Astrocyte (in vitro differentiated cells and primary cell): Measurements from ENCODE around the gene NAV2. TPM values are rescaled to one million over a fixed set of nuclear protein-coding genes. Genes with fewer than 3 reads are reported as not detected.

Experiments used
- DNase-seq: peaks from one replicate; pipeline ENCODE4 v3.0.0-alpha.2; 2010; ENCODE audit warnings: low read depth
- FAIRE-seq: peaks from 2 replicates; lab custom pipeline; 2011; peaks lifted over from hg19 to GRCh38; lab: Jason Lieb, UNC
- H2AFZ ChIP-seq: 2 replicates; pipeline ENCODE4 v1.6.0; 2012; ENCODE audit warnings: low read depth, low read length, inconsistent platforms
- H3K27ac ChIP-seq: 2 replicates; pipeline ENCODE4 v1.5.1; 2011; ENCODE audit warnings: low read depth, low read length, inconsistent platforms
- H3K27me3 ChIP-seq: 2 replicates; pipeline ENCODE4 v1.6.0; 2011; ENCODE audit warnings: low read length, inconsistent platforms; ENCODE audit not compliant: insufficient read depth
- H3K36me3 ChIP-seq: 2 replicates; pipeline ENCODE4 v1.5.1; 2011; ENCODE audit warnings: low read length, inconsistent platforms; ENCODE audit not compliant: insufficient read depth
- H3K4me1 ChIP-seq: 2 replicates; pipeline ENCODE4 v1.5.1; 2011; ENCODE audit warnings: low read length, inconsistent platforms; ENCODE audit not compliant: insufficient read depth
- H3K4me2 ChIP-seq: 2 replicates; pipeline ENCODE4 v1.6.0; 2012; ENCODE audit warnings: low read length, inconsistent platforms
- H3K4me3 ChIP-seq: 2 replicates; pipeline ENCODE4 v1.5.1; 2011; ENCODE audit warnings: low read depth, mild to moderate bottlenecking, low read length, inconsistent platforms; ENCODE audit not compliant: insufficient read depth
- H3K79me2 ChIP-seq: 2 replicates; pipeline ENCODE4 v1.6.0; 2012; ENCODE audit warnings: mild to moderate bottlenecking, low read length, inconsistent platforms; ENCODE audit not compliant: insufficient read depth
- H3K9ac ChIP-seq: 2 replicates; pipeline ENCODE4 v1.6.0; 2012; ENCODE audit warnings: mild to moderate bottlenecking, low read length, inconsistent platforms
- H3K9me3 ChIP-seq: 2 replicates; pipeline ENCODE4 v1.5.1; 2012; ENCODE audit warnings: low read depth, mild to moderate bottlenecking, low read length, inconsistent platforms; ENCODE audit not compliant: insufficient read depth
- H4K20me1 ChIP-seq: 2 replicates; pipeline ENCODE4 v1.6.0; 2012; ENCODE audit warnings: low read length, inconsistent platforms; ENCODE audit not compliant: insufficient read depth
- H3K27ac Mint-ChIP-seq: one replicate; pipeline ENCODE4 v1.8.0; 2021; ENCODE audit warnings: mild to moderate bottlenecking, mixed read lengths; ENCODE audit not compliant: unreplicated experiment
- H3K27me3 Mint-ChIP-seq: one replicate; pipeline ENCODE4 v1.8.0; 2021; ENCODE audit warnings: low read depth, mixed read lengths; ENCODE audit not compliant: unreplicated experiment
- H3K36me3 Mint-ChIP-seq: one replicate; pipeline ENCODE4 v1.8.0; 2021; ENCODE audit warnings: low read depth, mixed read lengths; ENCODE audit not compliant: unreplicated experiment
- H3K4me1 Mint-ChIP-seq: one replicate; pipeline ENCODE4 v1.8.0; 2021; ENCODE audit warnings: low read depth, mixed read lengths; ENCODE audit not compliant: unreplicated experiment
- H3K4me3 Mint-ChIP-seq: one replicate; pipeline ENCODE4 v1.8.0; 2021; ENCODE audit warnings: mild to moderate bottlenecking, moderate library complexity, mixed read lengths; ENCODE audit not compliant: unreplicated experiment
- H3K9me3 Mint-ChIP-seq: one replicate; pipeline ENCODE4 v1.8.0; 2021; ENCODE audit warnings: mild to moderate bottlenecking, mixed read lengths; ENCODE audit not compliant: unreplicated experiment
- EZH2 ChIP-seq: IDR thresholded peaks from 2 replicates; pipeline ENCODE4 v1.6.1; 2012; ENCODE audit warnings: mild to moderate bottlenecking, low read length, inconsistent platforms; ENCODE audit not compliant: insufficient read depth
- total RNA-seq: library from RNA; stranded (reverse); gene quantifications from 2 replicates; pipeline ENCODE4 v1.2.1, GENCODE V29; 2021
- TF ChIP-seq, protein P1 (sequence below): IDR thresholded peaks from 2 replicates; pipeline ENCODE4 v1.5.1; 2011; ENCODE audit warnings: low read depth, mild to moderate bottlenecking, inconsistent platforms, low read length, moderate library complexity; ENCODE audit not compliant: insufficient read depth

Gene NAV2
- total RNA-seq, 1 donor from 2014 or later = 20.6 TPM

GRCh38 chr11:19746086-19746485 is 33.4 kb downstream of the NAV2 start:
- H3K4me1 Mint-ChIP-seq = no peaks in the 10 kb centered on the region
- no peak overlapping the region for H3K4me2 ChIP-seq
- DNase-seq (no peak), FAIRE-seq (no peak)
- peaks cover 5% of the 10 kb centered on the region for H3K9me3 Mint-ChIP-seq
- no peaks in the 10 kb centered on the region for H3K79me2 ChIP-seq
- H3K36me3 ChIP-seq = no peaks in the 10 kb centered on the region
- no peak overlapping the region for H3K4me3 Mint-ChIP-seq
- H2AFZ ChIP-seq = no peak overlapping the region
- no peaks in the 10 kb centered on the region for H3K9me3 ChIP-seq
- H3K27me3 Mint-ChIP-seq = peaks cover 41% of the 10 kb centered on the region
- no peak overlapping the region for H3K27ac Mint-ChIP-seq
- H3K4me1 ChIP-seq = no peaks in the 10 kb centered on the region
- H3K9ac ChIP-seq = no peak overlapping the region
- no peak overlapping the region for H3K27ac ChIP-seq
- no peak overlapping the region for H3K4me3 ChIP-seq
- no peaks in the 10 kb centered on the region for H3K36me3 Mint-ChIP-seq
- no peaks in the 10 kb centered on the region for H3K27me3 ChIP-seq
- TF ChIP-seq, protein P1, sequence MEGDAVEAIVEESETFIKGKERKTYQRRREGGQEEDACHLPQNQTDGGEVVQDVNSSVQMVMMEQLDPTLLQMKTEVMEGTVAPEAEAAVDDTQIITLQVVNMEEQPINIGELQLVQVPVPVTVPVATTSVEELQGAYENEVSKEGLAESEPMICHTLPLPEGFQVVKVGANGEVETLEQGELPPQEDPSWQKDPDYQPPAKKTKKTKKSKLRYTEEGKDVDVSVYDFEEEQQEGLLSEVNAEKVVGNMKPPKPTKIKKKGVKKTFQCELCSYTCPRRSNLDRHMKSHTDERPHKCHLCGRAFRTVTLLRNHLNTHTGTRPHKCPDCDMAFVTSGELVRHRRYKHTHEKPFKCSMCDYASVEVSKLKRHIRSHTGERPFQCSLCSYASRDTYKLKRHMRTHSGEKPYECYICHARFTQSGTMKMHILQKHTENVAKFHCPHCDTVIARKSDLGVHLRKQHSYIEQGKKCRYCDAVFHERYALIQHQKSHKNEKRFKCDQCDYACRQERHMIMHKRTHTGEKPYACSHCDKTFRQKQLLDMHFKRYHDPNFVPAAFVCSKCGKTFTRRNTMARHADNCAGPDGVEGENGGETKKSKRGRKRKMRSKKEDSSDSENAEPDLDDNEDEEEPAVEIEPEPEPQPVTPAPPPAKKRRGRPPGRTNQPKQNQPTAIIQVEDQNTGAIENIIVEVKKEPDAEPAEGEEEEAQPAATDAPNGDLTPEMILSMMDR = no peak
- TF ChIP-seq EZH2 = no peak
- H4K20me1 ChIP-seq = peaks cover 54% of the 10 kb centered on the region

- Histone ChIP-seq H3K4me1 (no peaks in the 10 kb centered on the region), H3K36me3 (no peaks in the 10 kb centered on the region), H3K79me2 (no peaks in the 10 kb centered on the region), H3K9ac (no peak overlapping the region), H4K20me1 (peaks cover 51% of the 10 kb centered on the region), H2AFZ (no peak overlapping the region), H3K4me2 (no peak overlapping the region), H3K9me3 (no peaks in the 10 kb centered on the region), H3K27ac (no peak overlapping the region), H3K4me3 (no peak overlapping the region), H3K27me3 (no peaks in the 10 kb centered on the region)
- TF ChIP-seq, protein P1 = no peak
- TF ChIP-seq EZH2 = no peak
- H3K27ac Mint-ChIP-seq = no peak overlapping the region
- peaks cover 39% of the 10 kb centered on the region for H3K27me3 Mint-ChIP-seq
- DNase-seq = no peak
- FAIRE-seq = no peak
- no peaks in the 10 kb centered on the region for H3K36me3 Mint-ChIP-seq
- no peaks in the 10 kb centered on the region for H3K4me1 Mint-ChIP-seq
- no peak overlapping the region for H3K4me3 Mint-ChIP-seq
- peaks cover 5% of the 10 kb centered on the region for H3K9me3 Mint-ChIP-seq
Measured at GRCh38 chr11:19747634-19748033, 35.0 kb downstream of the NAV2 start.

DNA sequence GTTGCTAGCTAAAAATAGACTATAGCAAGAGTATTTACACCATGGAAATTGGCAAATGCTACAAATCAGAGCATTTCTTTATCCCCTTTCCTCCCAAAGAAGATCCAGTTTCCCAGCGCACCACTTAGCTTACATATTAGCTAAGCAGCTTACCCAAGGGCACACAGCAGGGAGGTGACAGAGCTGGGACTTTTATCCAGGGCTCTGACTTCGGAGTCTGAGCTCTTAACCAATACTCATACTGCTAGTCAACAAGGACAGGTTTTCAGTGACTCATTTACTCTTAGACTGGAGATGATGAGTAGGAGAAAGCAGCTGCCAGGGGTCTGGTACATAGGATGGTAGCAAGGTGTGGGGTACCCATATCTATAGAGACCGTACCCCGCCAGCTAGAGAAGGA is 38.4 kb downstream of the NAV2 start:
- DNase-seq = no peak
- Mint-ChIP-seq H3K27me3 (peaks cover 45% of the 10 kb centered on the region), H3K27ac (no peak overlapping the region), H3K4me3 (no peak overlapping the region), H3K36me3 (peaks cover 2% of the 10 kb centered on the region), H3K9me3 (no peaks in the 10 kb centered on the region), H3K4me1 (peaks cover 2% of the 10 kb centered on the region)
- no peak overlapping the region for H3K9ac ChIP-seq
- peaks cover 6% of the 10 kb centered on the region for H3K4me1 ChIP-seq
- peaks cover 40% of the 10 kb centered on the region for H4K20me1 ChIP-seq
- H3K4me2 ChIP-seq = no peak overlapping the region
- no peak for FAIRE-seq
- peaks cover 6% of the 10 kb centered on the region for H3K27me3 ChIP-seq
- H3K4me3 ChIP-seq = no peak overlapping the region
- H3K36me3 ChIP-seq = no peaks in the 10 kb centered on the region
- no peaks in the 10 kb centered on the region for H3K79me2 ChIP-seq
- no peak overlapping the region for H3K27ac ChIP-seq
- no peaks in the 10 kb centered on the region for H3K9me3 ChIP-seq
- no peak for TF ChIP-seq EZH2
- TF ChIP-seq, protein P1 = no peak
- H2AFZ ChIP-seq = no peak overlapping the region
